ENCODE results near the gene ZNF710.

- TF ChIP-seq CTCF (IDR thresholded peaks at IDR 0.05) (no peak), POLR2A (IDR thresholded peaks at IDR 0.05) (no peak)
Observed at GRCh38 chr15:90042356-90042755, 41.2 kb downstream of the ZNF710 start.
